Amniotic epithelial cell (primary cell): Measurements from ENCODE around the gene SLC5A5.

Experiments used
- DNase-seq: peaks from one replicate; pipeline ENCODE4 v3.0.0-alpha.2; 2010; ENCODE audit warnings: low read depth

The SLC5A5 gene

DNA sequence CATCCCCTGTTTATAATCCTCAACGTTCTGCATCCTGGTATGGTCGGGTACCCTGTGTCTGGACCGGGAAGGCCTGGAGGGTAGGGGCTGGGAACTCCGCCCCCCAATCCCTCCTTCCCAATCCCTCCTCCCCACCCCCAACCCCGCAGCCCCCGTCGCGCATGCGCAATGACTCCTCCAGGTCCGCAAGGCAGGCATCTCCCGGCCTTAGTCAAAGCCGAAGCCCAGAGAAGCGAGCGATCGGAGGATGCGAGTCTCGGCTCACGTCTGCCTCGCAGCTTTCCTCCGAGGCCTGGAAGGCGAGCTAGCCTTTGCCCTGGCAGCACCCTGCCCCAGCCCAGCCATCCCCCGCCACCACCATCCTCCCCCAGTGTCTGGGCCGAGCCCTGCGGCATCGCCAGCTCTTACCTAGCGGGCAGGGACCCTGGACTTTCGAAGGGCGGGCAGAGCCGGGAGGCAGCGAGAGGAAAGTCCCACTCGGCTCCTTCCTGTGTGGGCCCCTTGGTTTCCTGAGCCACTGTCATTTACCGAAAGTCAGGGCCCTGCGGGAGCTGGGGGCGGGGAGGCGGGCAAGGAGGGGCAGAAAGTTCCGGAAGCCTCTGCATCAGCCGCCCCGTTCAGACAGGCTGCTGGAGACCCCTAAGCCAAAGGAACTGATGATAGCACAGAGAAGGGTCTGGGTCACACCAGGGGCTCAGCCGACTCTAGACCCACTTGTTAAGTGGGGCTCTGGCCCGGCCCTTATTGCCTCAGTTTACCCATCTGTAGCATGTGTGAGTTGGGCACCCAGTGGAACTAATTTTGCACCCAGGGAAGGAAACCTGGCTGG, 24.0 kb upstream of the SLC5A5 start, which contains the start of gene JAK3:
Gene JAK3 (minus strand): TSS at position 445 of the 829 bp plus-strand sequence. CDS start 3,565 bp downstream, outside the sequence.
- DNase-seq, result peak; percentile 55

DNA sequence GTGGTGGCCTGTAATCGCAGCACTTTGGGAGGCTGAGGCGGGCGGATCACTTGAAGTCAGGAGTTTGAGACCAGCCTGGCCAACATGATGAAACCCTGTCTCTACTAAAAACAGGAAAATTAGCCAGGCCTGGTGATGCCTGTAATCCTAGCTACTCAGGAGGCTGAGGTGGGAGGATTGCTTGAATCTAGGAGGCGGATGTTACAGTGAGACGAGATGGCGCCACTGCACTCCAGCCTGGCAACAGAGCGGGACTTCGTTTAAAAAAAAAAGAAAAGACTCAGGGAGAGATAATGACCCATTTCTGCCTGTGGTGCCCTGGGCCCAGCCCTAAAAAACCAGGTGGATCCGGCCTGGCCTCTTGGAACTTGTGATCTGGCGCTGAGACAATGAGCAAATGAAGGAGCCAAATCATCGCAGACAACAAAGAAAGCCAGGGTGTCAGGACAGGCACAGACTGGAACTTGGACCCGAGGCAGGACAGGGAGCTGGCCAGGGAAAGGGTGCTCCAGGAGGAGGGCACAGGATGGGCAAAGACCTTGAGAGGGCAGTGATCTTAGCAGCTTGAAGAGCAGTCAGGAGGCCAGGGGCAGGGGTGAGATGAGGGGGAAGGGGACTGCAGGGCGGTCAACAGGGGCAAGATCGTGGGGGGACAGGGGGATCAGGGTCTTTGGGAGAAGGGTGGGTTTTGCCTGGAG, 23.0 kb upstream of the SLC5A5 start:
- no peak for DNase-seq

DNA sequence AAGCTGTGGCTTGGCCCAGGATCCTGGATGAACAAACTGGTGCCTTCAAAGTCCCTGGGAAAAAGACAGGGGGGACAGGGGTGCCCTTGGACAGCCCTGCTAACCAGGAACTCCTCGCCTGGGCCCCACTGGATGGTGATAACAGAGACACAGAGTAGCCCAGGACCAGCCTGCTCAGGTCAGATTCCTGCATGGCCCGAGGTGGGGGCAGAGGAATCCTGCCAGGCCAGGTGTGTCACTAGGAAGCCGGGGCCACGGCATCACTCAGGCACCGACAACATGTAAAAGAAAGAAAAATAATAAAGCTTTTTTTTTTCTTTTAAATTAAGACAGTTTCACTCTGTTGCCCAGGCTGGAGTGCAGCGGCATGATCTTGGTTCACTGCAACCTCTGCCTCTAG, 17.7 kb upstream of the SLC5A5 start:
- DNase-seq, result no peak

DNA sequence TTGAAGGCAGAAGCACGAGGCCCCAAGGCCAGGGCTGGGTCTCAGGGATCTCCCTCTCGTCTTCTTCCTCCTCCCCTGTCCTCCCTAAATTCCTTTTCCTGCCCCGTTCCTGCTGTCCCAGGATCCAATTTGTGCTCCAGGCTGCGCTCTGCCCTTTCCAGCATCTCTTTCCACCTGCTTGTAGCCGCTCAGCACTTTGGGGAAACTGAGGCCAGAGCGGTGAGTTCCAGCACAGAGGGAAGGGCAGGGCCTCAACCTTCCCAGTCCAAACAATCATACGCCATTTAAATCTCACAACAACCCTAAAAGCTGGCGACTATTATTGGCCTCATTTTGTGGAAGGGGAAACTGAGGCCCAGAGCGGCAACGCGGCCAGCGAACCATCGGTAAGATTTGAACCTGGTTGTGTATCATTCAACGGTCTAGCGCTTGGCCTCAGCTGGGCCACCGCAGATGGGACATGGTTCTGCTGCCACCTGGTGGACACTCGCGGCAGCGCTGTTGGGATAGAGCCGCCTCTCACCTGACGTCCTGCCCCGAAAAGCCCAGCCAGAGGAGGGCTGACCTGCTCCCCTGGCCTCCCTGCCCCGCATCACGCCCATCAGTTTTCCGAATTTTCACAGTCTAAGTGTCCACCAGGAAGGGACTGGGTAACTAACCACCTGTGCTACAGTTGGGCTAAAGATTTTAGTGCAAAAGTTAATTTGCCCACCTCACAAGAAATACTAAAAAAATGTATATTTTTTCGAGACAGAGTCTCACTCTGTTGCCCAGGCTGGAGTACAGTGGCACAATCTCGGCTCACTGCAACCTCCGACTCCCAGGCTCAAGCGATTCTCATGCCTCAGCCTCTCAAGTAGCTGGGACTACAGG, 16.2 kb upstream of the SLC5A5 start:
- DNase-seq, result peak; percentile 42

DNA sequence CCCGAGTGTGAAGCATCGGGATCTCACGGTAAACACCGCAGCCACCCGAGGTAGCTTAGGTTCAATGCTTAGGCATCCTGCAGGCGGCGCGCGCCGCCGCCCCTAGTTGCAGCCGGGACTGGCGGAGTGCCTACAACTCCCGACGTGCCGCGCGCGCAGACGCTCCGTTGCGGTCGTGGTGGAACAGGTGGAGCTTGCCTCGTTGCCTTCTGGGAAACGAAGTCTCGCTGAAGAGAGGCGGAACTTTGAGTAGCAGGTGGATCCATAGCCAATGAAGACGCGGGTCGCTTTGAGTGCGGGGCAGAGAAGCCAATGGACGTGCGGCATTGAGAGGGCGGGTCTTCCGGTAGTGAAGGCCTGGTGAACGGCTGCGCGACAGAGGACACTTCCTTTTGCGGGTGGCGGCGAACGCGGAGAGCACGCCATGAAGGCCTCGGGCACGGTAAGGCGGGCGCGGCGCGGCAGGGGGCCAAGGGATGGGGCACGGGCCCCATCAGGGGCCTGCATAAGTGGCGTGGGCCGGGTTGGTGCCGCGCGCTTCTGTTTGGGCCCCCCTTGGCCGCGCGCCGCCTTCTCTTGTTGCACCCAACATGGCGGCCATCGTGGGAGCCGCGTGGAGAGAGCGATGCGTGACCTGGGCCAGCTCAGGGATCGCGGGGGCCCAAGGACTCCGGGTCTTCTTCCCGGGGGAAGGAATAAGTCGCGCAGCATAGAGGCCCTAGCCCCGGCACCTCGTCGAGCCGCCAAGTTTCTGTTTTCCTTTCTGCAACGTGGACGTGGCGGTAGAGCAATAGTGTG, 12.0 kb upstream of the SLC5A5 start, which contains the start of gene RPL18A:
Gene RPL18A (plus strand): TSS at position 378 of the 798 bp plus-strand sequence. CDS start 47 bp downstream, at position 425.
- peak; percentile 100 for DNase-seq

DNA sequence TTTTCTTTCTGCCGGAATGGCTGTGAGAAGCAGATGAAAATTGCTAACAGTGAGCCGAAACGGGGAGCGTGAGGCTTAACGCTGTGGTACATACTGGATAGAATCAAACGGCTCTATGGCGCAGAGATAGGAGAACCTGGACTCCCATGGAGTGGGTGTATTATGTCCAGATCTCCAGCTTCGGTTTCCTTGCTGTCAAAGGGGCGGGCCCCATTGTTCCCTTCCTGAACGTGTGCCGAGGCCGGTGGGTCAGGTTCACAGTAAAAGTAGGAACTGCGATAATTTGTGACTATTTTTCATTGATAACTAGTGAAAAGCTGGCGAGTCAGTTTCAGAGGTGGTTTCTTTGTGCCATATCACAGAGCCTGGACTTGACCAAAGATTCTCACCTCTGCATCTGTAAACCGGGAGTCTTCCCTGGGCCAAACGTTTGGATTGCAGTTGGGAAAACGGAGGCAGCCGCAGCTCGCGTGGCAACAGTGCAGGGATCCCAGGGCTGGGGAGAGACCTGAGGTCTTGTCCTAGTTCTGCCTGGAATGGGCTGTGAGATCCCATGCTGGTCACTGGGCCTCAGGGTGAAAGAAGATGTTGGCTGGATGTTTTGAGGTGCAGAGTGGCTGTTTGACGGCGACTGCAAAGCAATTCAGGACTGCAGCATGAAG, 11.3 kb upstream of the SLC5A5 start:
- no peak for DNase-seq

DNA sequence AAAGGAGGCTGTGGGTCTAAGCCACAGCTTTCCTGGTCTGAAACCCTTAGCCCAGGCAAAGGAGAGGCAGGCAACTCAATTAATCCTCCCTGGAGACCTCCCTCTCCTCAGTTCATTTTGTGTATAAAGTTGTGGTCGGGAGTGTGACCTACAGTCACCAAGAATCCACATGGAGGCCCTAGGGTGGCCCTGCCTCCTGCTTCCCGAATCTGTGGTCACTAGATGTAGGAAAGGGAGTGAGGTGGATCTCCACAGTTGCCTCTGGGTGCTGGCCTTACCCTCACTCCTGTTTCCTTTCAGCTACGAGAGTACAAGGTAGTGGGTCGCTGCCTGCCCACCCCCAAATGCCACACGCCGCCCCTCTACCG, 10.8 kb upstream of the SLC5A5 start:
- no peak for DNase-seq

DNA sequence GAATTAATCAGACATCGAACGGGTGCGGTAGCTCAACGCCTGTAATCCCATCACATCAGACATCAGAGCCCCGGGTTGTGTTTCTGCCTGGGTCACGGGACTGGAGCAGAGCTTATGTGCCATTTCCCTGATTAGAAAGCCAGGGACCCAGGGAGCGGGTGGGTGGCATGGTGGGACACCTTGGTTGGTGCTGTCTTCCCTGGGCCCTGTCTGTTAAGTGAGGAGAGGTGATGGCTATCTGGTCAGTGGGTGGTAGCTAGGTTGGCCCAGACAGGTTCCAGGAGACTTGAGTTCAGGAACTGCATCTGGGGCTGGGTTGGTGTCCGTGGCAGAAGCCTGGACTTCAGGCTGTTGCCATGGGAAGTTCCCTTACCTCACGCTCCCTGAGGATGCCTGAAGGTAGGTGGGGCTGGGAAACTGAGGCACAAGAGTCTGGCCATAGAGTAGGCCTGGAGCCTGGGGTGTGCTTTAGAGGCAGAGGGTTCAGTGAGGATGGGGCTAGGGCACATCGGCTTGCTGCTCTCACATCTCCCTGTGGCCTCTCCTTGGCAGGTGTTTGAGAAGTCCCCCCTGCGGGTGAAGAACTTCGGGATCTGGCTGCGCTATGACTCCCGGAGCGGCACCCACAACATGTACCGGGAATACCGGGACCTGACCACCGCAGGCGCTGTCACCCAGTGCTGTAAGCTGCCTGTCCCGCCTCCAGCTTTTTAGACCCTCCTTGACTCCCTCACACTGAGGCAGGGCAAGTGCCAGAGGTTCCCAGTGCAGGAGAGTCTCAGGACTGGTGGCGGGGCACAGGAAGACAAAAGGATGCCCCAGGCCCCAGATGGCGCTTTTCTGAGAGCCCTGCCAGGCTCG, 10.0 kb upstream of the SLC5A5 start:
- DNase-seq, result no peak

DNA sequence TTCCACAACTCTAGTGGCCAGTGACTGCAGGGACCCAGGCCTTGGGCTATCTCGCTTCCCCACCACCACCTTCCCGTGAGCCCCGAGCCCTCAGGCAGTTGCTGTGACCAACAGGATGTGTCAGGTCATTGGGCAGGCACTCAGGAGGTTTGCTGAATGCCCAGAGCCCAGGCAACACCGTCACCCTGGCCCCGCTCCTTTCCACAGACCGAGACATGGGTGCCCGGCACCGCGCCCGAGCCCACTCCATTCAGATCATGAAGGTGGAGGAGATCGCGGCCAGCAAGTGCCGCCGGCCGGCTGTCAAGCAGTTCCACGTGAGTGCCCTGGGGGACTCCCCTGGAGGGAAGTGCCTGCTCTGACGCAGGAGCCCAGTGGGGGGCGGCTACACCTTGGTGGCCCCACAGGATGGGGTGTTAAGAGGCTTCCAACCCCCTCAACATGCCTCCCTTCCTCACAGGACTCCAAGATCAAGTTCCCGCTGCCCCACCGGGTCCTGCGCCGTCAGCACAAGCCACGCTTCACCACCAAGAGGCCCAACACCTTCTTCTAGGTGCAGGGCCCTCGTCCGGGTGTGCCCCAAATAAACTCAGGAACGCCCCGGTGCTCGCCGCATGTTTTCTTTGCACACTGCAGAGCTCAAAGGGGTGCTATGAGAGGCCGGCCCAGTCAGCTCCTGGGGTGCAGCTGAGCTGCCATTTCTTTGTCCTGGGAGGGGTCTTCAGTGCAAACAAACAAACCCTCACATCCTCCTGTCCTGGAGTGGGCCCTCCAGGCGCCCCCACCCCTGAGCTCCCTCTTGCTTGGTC, 8.8 kb upstream of the SLC5A5 start:
- DNase-seq, result no peak

DNA sequence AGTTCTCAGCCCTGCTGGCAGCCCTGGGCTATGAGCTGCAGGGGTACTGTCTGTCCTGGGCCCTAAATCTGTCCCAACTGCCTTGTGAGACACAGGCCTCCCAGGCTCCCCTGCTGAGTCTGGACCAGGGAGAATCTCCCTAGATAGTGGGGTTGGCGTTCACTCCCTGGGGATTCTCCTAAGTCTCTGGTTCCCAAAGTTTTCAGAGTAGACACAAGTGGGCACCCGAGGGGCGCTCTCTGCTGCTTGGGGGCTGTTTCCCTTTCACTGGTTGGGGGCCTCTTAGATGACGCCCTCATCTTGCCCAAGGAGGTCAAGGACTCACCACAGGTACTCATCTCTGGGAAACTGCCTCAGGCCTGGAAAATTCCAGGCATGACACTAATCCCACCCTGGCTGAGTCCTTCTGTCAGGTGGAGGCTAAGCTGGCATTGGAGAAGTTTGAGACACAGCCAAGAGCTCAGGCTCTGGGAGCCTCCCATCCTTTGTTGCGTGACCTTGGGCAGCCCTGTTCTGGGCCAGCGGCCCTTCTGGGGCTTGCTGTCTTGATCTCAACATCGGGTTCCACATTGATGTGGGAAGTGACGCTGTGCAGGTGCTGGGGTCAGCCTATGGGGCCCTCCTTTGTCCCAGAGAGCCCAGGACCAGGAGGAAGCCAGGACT, 8.1 kb upstream of the SLC5A5 start:
- no peak for DNase-seq

DNA sequence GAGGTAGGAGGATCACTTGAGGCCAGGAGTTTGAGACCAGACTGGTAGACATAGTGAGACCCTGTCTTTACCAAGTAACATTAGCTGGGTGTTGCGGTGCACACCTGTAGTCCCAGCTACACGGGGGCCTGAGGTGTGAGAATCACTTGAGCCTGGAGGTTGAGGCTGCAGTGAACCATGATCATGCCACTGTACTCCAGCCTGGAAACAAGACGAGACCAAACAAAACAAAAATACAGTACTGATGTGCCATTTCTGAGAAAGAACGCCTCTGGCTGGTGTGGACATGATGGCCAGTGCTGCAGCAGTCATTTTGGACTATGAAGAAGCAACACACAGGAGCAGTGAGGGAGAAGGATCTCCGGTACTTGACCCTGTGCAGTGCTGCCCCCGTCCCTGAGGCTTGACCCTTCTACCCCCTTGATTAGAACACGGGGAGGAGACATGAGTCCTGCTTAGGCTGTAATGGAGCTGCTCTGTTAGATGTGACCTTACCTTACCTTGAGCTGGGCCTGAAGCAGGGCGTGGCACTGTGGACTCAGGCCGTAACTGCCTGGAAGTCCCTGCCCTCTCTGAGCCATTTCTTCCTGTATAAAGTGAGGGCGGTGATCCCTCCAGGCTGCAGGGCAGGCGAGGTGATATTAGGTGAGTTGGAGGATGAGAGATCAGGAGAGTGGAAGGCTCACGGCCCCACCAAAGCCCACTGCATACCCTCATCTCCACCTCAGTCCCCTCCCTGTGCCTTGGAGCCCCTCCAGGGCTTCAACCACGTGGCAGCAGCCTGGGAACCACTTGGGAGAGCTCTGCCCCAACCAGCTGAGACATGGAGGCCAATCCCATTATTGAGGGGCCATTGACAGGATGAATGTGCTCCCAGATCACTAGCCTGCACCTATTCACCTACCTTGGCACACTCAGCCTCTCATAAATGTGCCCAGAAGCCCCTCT, 6.1 kb upstream of the SLC5A5 start:
- DNase-seq, result no peak

DNA sequence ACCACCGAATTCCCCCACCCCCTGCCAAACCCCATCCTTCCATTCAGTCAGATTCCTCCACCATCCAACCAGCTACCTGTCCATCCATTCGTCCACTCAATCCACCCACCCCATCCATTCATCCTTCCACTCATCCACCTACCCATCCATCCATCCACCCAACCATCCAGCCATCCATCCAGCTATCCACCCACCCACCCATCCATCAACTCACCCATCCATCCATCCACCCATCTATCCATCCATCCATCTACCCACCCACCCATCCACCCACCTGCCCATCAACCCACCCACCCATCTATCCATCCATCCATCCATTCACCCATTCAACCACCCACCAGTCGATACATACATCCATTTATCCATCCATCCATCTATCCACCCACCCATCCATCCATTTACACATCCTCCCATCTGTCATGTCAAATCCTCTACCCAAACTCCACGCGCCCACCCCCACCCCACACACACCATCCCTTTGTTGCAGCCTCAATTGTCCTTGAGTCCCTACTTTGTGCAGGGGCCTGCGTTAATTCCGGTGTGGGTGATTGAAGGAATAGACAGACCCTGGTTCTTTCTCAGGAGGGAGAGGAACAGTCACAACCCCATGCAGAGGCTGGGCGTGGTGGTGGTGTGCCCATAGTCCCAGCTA, 5.3 kb upstream of the SLC5A5 start:
- no peak for DNase-seq

DNA sequence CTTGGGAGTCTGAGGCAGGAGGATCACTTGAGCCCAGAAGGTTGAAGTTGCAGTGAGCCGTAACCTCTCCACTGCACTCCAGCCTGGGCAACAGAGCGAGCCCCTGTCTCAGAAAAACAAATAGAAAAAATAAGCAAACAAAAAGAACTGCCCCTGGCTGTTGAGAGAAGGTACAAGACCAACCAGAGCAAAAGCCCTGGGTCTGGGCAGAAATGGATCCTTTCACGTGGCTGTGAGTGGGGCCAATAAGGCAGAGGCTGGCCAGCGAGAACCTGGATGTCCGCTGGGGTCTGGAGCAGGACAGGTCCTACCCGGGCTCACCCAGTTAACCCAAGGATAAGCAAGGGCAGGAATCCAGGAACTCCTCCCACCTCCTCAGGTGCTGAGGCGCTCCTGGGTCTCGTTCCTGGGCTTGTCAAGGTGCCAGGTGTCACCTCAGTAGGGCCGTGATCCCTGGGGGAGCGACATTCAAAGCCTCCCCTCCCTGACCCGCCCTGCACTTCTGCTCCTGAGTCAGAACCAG, 4.7 kb upstream of the SLC5A5 start:
- no peak for DNase-seq

DNA sequence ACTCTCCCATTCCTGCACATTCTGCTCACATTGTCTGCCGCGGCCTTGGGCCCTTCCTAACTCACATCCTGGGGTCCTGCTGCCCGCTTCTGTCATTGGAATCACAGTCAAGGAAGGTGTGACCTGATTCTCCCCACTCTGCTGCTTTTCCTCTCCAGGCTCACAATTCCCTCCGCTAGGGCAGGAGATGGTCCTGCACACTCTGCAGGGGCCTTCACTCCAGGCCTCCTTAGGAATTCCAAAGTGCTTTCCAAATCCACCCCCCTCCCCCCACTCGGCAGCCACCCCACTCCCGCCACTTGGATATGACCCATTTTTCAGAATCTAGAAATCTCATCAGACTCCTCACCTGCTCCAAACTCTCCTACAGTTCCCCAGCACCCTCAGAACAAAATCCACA, 3.1 kb upstream of the SLC5A5 start:
- DNase-seq, result no peak

DNA sequence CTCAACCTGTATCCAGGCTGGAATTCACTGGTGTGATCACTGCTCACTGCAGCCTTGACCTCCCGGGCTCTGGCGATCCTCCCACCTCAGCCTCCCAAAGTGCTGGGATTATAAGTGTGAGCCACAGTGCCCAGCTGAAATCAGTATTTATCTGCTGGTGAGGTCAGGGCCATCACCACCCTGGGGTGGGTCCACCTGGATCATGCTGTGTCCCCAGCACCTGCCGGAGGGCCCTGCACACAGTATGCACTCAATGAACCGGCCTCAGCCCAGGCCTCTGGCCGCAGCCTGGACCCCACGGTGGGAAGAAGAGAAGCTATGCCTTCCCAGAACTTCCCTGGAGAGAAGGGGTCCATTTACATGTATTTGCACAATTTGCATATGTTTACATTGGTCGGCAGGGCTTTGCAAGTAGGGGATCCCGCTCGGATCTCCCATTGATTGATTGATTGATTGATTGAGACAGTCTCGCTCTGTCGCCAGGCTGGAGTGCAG, 2.6 kb upstream of the SLC5A5 start:
- DNase-seq, result no peak
